H9 (cell line): ENCODE measurements around the gene NEURL1. TPM values are rescaled to one million over a fixed set of nuclear protein-coding genes. Genes with fewer than 3 reads are reported as not detected.

Source experiments
- DNase-seq: peaks from one replicate; pipeline ENCODE4 v3.0.0-alpha.2; 2017
- H2AFZ ChIP-seq: one replicate; pipeline ENCODE4 v1.6.1; 2013; ENCODE audit warnings: mild to moderate bottlenecking, low read length, control low read depth, moderate library complexity
- H2AK5ac ChIP-seq: 2 replicates; pipeline ENCODE4 v1.6.1; 2013; ENCODE audit warnings: low read length, control low read depth, mixed read lengths; ENCODE audit not compliant: insufficient read length
- H2BK120ac ChIP-seq: one replicate; pipeline ENCODE4 v1.6.1; 2013; ENCODE audit warnings: low read depth, mild to moderate bottlenecking, low read length, control low read depth, inconsistent platforms; ENCODE audit not compliant: poor library complexity, severe bottlenecking
- H2BK12ac ChIP-seq: 2 replicates; pipeline ENCODE4 v1.6.1; 2013; ENCODE audit warnings: low read length, control low read depth, mixed read lengths, low read depth; ENCODE audit not compliant: insufficient read length
- H2BK15ac ChIP-seq: 2 replicates; pipeline ENCODE4 v1.6.1; 2013; ENCODE audit warnings: low read depth, low read length, control low read depth
- H2BK20ac ChIP-seq: one replicate; pipeline ENCODE4 v1.6.1; 2013; ENCODE audit warnings: low read depth, mild to moderate bottlenecking, low read length, control low read depth, inconsistent platforms; ENCODE audit not compliant: poor library complexity, severe bottlenecking
- H2BK5ac ChIP-seq: 2 replicates; pipeline ENCODE4 v1.6.1; 2013; ENCODE audit warnings: low read length, control low read depth, mixed read lengths; ENCODE audit not compliant: insufficient read length
- H3K14ac ChIP-seq: 2 replicates; pipeline ENCODE4 v1.6.1; 2013; ENCODE audit warnings: low read length, control low read depth; ENCODE audit not compliant: insufficient read depth
- H3K18ac ChIP-seq: 2 replicates; pipeline ENCODE4 v1.6.1; 2013; ENCODE audit warnings: low read depth, mild to moderate bottlenecking, mixed read lengths, low read length, control low read depth; ENCODE audit not compliant: insufficient read length
- H3K23ac ChIP-seq: 2 replicates; pipeline ENCODE4 v1.6.1; 2013; ENCODE audit warnings: low read length, control low read depth, mixed read lengths, low read depth; ENCODE audit not compliant: insufficient read length
- H3K23me2 ChIP-seq: 2 replicates; pipeline ENCODE4 v1.6.1; 2013; ENCODE audit warnings: low read depth, mild to moderate bottlenecking, mixed read lengths, low read length, control low read depth; ENCODE audit not compliant: insufficient read length, poor library complexity, severe bottlenecking
- H3K27ac ChIP-seq: 2 replicates; pipeline ENCODE4 v1.5.1; 2013; ENCODE audit warnings: low read length, control low read depth, mixed read lengths, low read depth; ENCODE audit not compliant: insufficient read length
- H3K27me3 ChIP-seq: 2 replicates; pipeline ENCODE4 v1.6.1; 2013; ENCODE audit warnings: low read length, control low read depth, inconsistent platforms; ENCODE audit not compliant: insufficient read depth
- H3K4ac ChIP-seq: 2 replicates; pipeline ENCODE4 v1.6.1; 2013; ENCODE audit warnings: low read depth, mild to moderate bottlenecking, control low read depth, inconsistent platforms, low read length, moderate library complexity
- H3K4me1 ChIP-seq: 2 replicates; pipeline ENCODE4 v1.6.1; 2013; ENCODE audit warnings: low read length, control low read depth, inconsistent platforms; ENCODE audit not compliant: insufficient read depth
- H3K4me2 ChIP-seq: 2 replicates; pipeline ENCODE4 v1.6.1; 2013; ENCODE audit warnings: low read length, control low read depth, mixed read lengths; ENCODE audit not compliant: insufficient read length, insufficient read depth
- H3K56ac ChIP-seq: 2 replicates; pipeline ENCODE4 v1.6.1; 2013; ENCODE audit warnings: low read depth, mild to moderate bottlenecking, mixed read lengths, low read length, control low read depth; ENCODE audit not compliant: insufficient read length
- H3K79me1 ChIP-seq: 2 replicates; pipeline ENCODE4 v1.6.1; 2013; ENCODE audit warnings: low read depth, mild to moderate bottlenecking, moderate library complexity, low read length, control low read depth, inconsistent platforms; ENCODE audit not compliant: insufficient read depth, poor library complexity, severe bottlenecking
- H3K79me2 ChIP-seq: 2 replicates; pipeline ENCODE4 v1.6.1; 2013; ENCODE audit warnings: low read length, control low read depth, inconsistent platforms; ENCODE audit not compliant: insufficient read depth
- H3K9ac ChIP-seq: 2 replicates; pipeline ENCODE4 v1.6.1; 2013; ENCODE audit warnings: low read length, control low read depth, mixed read lengths; ENCODE audit not compliant: insufficient read length; ENCODE audit errors: extremely low read depth
- H3K9me3 ChIP-seq: one replicate; pipeline ENCODE4 v1.6.1; 2013; ENCODE audit warnings: low read depth, low read length, inconsistent platforms; ENCODE audit not compliant: control insufficient read depth
- H3T11ph ChIP-seq: one replicate; pipeline ENCODE4 v1.6.1; 2013; ENCODE audit warnings: mild to moderate bottlenecking, low read length, control low read depth, inconsistent platforms
- H4K20me1 ChIP-seq: one replicate; pipeline ENCODE4 v1.6.1; 2013; ENCODE audit not compliant: control insufficient read depth, insufficient read length, insufficient read depth
- H4K5ac ChIP-seq: 2 replicates; pipeline ENCODE4 v1.6.1; 2013; ENCODE audit warnings: low read depth, mild to moderate bottlenecking, mixed read lengths, low read length, control low read depth; ENCODE audit not compliant: insufficient read length
- H4K8ac ChIP-seq: replicated peaks from 2 replicates; pipeline ENCODE4 v1.6.1; 2013; ENCODE audit warnings: low read length, control low read depth, mixed read lengths, low read depth; ENCODE audit not compliant: insufficient read length
- H4K91ac ChIP-seq: 2 replicates; pipeline ENCODE4 v1.6.1; 2013; ENCODE audit warnings: low read depth, mild to moderate bottlenecking, moderate library complexity, mixed read lengths, low read length, control low read depth; ENCODE audit not compliant: insufficient read length
- H3K27ac Mint-ChIP-seq, 3 experiments: 2 replicates in 2 of 3; 3 replicates in 1 of 3; pipeline ENCODE4 v1.8.0; 2020 to 2021; ENCODE audit warnings: mixed read lengths in 3 of 3, mild to moderate bottlenecking in 1 of 3, moderate library complexity in 1 of 3
- H3K27me3 Mint-ChIP-seq: 2 replicates; pipeline ENCODE4 v1.8.0; 2021; ENCODE audit warnings: low read depth, mild to moderate bottlenecking, moderate library complexity, mixed read lengths
- H3K36me3 Mint-ChIP-seq, 3 experiments: 2 replicates in 2 of 3; 3 replicates in 1 of 3; pipeline ENCODE4 v1.8.0; 2020 to 2021; ENCODE audit warnings: low read depth in 3 of 3, mixed read lengths in 3 of 3; ENCODE audit not compliant: insufficient read depth in 1 of 3
- H3K4me1 Mint-ChIP-seq, 2 experiments: 2 replicates each; pipeline ENCODE4 v1.8.0; 2020; ENCODE audit warnings: mixed read lengths in 2 of 2
- H3K4me3 Mint-ChIP-seq, 2 experiments: 2 replicates in 1 of 2; 3 replicates in 1 of 2; pipeline ENCODE4 v1.8.0; 2020 to 2021; ENCODE audit warnings: mild to moderate bottlenecking in 2 of 2, mixed read lengths in 2 of 2, moderate library complexity in 1 of 2
- H3K9me3 Mint-ChIP-seq, 2 experiments: 2 replicates in 1 of 2; 3 replicates in 1 of 2; pipeline ENCODE4 v1.8.0; 2020; ENCODE audit warnings: mild to moderate bottlenecking in 2 of 2, mixed read lengths in 2 of 2, moderate library complexity in 1 of 2
- CTCF ChIP-seq: fragments of 200-600 bp; sonication (generic); conservative IDR thresholded peaks from 3 replicates; pipeline ENCODE4 v1.8.0; 2021; ENCODE audit warnings: antibody characterized with exemption, mild to moderate bottlenecking
- WGBS: extraction: QIAGEN DNeasy Blood & Tissue Kit; methylation state at CpG from one replicate; pipeline ENCODE4 v1.1.7; 2013; ENCODE audit warnings: missing lambda C conversion rate, low lambda C conversion rate, mixed read lengths; ENCODE audit not compliant: insufficient read length; ENCODE audit errors: extremely low coverage; 5-methylcytosine and 5-hydroxymethylcytosine counted together
- total RNA-seq: library from RNA; stranded (reverse); gene quantifications from 2 replicates; pipeline ENCODE4 v1.2.1, GENCODE V29; 2021

NEURL1 gene
- total RNA-seq, 1 experiment from 2014 or later, result 1.2 TPM

DNA sequence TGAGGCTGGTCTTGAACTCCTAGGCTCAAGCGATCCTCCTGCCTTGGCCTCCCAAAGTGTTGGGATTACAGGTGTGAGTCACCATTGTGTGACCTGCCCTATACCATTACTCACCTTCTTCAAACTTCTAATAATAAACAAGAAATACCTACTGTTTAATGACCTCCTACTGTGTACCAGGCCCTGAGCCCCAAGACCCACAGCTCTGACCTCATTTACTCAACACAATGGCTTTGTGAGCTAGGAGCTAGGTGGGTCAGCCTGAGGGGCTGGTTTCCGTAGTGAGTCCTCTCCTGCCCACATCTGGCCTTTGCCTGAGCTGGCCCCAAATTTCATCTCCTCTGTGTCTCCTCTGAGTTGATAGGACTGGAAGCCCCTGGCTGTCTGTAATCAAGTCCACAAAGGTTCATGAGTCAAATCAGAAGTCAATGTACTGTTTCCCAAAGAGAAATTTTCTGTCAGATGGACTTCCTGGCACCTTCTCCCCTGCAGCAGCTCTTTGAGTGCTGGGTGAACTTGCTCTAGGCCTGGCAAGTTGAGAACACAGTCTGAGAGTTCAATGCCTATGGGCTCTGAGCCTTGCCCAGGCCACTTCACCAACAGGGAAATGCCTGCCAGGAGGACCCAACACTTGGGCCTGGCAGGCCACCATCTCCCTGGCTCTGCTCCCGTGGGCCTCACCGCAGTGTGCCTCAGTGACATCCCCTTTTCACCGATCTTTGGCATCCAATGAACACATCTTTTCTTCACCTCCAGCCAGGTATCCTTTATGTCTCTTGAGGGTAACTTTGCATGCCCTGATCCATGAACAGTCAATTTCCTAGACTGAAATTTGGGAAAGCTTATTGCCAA is 24.0 kb downstream of the NEURL1 start:
- no peak overlapping the region for H2BK15ac ChIP-seq
- H4K5ac ChIP-seq, result no peak overlapping the region
- H3K18ac ChIP-seq, result no peak overlapping the region
- H4K91ac ChIP-seq, result no peak overlapping the region
- H2BK5ac ChIP-seq, result no peak overlapping the region
- no peak overlapping the region for H2AK5ac ChIP-seq
- H3K9ac ChIP-seq, result no peak overlapping the region
- H3K79me1 ChIP-seq, result no peaks in the 10 kb centered on the region
- no peak overlapping the region for H3K27ac ChIP-seq
- Mint-ChIP-seq H3K27me3 (no peaks in the 10 kb centered on the region), H3K4me1 (peaks cover 14 to 16% of the 10 kb centered on the region in 2 experiments), H3K4me3 (no peak overlapping the region), H3K27ac (no peak overlapping the region), H3K9me3 (peaks cover 0 to 6% of the 10 kb centered on the region in 2 experiments; a peak in 3 of 5 replicates), H3K36me3 (no peaks in the 10 kb centered on the region)
- no peaks in the 10 kb centered on the region for H3K23me2 ChIP-seq
- H3T11ph ChIP-seq, result no peak overlapping the region
- no peak overlapping the region for H2AFZ ChIP-seq
- H3K4me2 ChIP-seq, result no peak overlapping the region
- TF ChIP-seq CTCF, result no peak
- no CpG with 5 or more reads among the region's 5 CpGs for WGBS
- H2BK12ac ChIP-seq, result no peak overlapping the region
- no peak overlapping the region for H4K8ac ChIP-seq
- no peak overlapping the region for H3K14ac ChIP-seq
- no peaks in the 10 kb centered on the region for H4K20me1 ChIP-seq
- H3K23ac ChIP-seq, result no peak overlapping the region
- no peaks in the 10 kb centered on the region for H3K79me2 ChIP-seq
- no peaks in the 10 kb centered on the region for H3K9me3 ChIP-seq
- no peak overlapping the region for H2BK120ac ChIP-seq
- no peak overlapping the region for H3K4ac ChIP-seq
- H3K4me1 ChIP-seq, result no peaks in the 10 kb centered on the region; the same call in 1 of the 2 replicates
- H3K27me3 ChIP-seq, result no peaks in the 10 kb centered on the region
- no peak overlapping the region for H2BK20ac ChIP-seq
- no peak for DNase-seq
- no peak overlapping the region for H3K56ac ChIP-seq
